Gastroesophageal sphincter (tissue), 4 donors: ENCODE measurements around the gene DIPK1A. TPM values are rescaled to one million over a fixed set of nuclear protein-coding genes. Genes with fewer than 3 reads are reported as not detected.
"Not testable (repeated sequence)": the region's sequence is repeated elsewhere in the genome, so short reads cannot be mapped to it uniquely, and the experiment has no call there.

Experiments used
- ATAC-seq: fragments of 150-250 bp; one replicate; pipeline ENCODE4 v1.9.1; 2016; ENCODE audit warnings: mild to moderate bottlenecking, moderate library complexity
- H3K27ac ChIP-seq, 4 donors: fragments of 200-600 bp; sonication (generic) in 3 of 4; 1 replicate in 3 of 4; 2 replicates in 1 of 4; pipeline ENCODE4 v1.5.1; 2016 to 2019
- H3K27me3 ChIP-seq: fragments of 200-600 bp; sonication (generic); one replicate; pipeline ENCODE4 v1.5.1; 2019
- H3K36me3 ChIP-seq, 2 donors: fragments of 200-600 bp; sonication (generic); one replicate each; pipeline ENCODE4 v1.5.1; 2019; ENCODE audit warnings: control low read depth in 1 of 2
- H3K4me1 ChIP-seq, 3 donors: fragments of 200-600 bp; sonication (generic); 1 replicate in 2 of 3; 2 replicates in 1 of 3; pipeline ENCODE4 v1.5.1; 2016 to 2019; ENCODE audit warnings: control low read depth in 2 of 3
- H3K4me3 ChIP-seq, 2 donors: fragments of 200-600 bp; sonication (generic); one replicate each; pipeline ENCODE4 v1.5.1; 2019; ENCODE audit warnings: mild to moderate bottlenecking in 1 of 2, moderate library complexity in 1 of 2
- H3K9me3 ChIP-seq, 3 donors: fragments of 200-600 bp; sonication (generic); one replicate each; pipeline ENCODE4 v1.5.1; 2017 to 2019; ENCODE audit warnings: control low read depth in 2 of 3
- EP300 ChIP-seq: sonication (generic); formaldehyde crosslinking; IDR thresholded peaks from one replicate; pipeline ENCODE4 v1.6.1; 2017; ENCODE audit warnings: antibody characterized with exemption, mild to moderate bottlenecking
- POLR2A ChIP-seq, 2 donors: fragments of 450-650 bp; IDR thresholded peaks; one replicate each; pipeline ENCODE4 v1.6.1; 2017; ENCODE audit warnings: antibody characterized with exemption in 2 of 2, mild to moderate bottlenecking in 2 of 2, moderate library complexity in 1 of 2
- POLR2AphosphoS5 ChIP-seq: sonication (generic); formaldehyde crosslinking; IDR thresholded peaks from one replicate; pipeline ENCODE4 v1.6.1; 2017; ENCODE audit warnings: antibody characterized with exemption
- WGBS, 2 donors: methylation state at CpG; one replicate each; pipeline ENCODE4 v1.1.5; 2018; ENCODE audit warnings: low coverage in 1 of 2; 5-methylcytosine and 5-hydroxymethylcytosine counted together
- total RNA-seq, 4 donors: library from RNA; depleted of rRNA; stranded (reverse); fragments of >200 nt; gene quantifications; one replicate each; pipeline ENCODE4 v1.1.0, GENCODE V29; 2016
- TF ChIP-seq, protein P1 (sequence below), 4 experiments: fragments of 200-600 bp in 2 of 4; fragments of 450-650 bp in 2 of 4; sonication (generic) in 1 of 4; IDR thresholded peaks; one replicate each; pipeline ENCODE4 v1.5.1; 2017 to 2019; ENCODE audit warnings: antibody characterized with exemption in 4 of 4, mild to moderate bottlenecking in 2 of 4, moderate library complexity in 2 of 4

DIPK1A gene
- total RNA-seq, 4 donors from 2014 or later: 10.2 to 39.2 (median 32.9) TPM

DNA sequence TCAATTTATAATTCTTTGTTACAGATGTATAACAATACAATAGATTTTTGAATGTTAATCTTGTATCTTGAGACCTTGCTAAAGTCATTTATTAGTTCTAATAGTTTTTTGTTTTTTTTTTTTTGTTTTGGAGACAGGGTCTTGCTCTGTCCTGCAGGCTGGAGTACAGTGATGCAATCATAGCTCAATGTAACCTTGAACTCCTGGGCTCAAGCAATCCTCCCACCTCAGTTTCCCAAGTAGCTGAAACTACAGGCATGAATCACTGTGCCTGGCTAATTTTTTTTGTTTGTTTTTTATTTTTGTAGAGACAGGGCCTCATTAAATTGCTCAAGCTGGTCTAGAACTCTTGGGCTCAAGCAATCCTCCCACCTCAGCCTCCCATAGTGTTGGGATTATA lies 26.2 kb upstream of the DIPK1A start:
- H3K27me3 ChIP-seq: no peaks in the 10 kb centered on the region
- H3K36me3 ChIP-seq: no peaks in the 10 kb centered on the region
- no peaks in the 10 kb centered on the region for H3K9me3 ChIP-seq
- no peak for TF ChIP-seq POLR2A (IDR thresholded peaks at IDR 0.05)
- no peaks in the 10 kb centered on the region for H3K4me1 ChIP-seq
- H3K4me3 ChIP-seq: no peak overlapping the region
- no peak overlapping the region for H3K27ac ChIP-seq
- no peak for ATAC-seq

DNA sequence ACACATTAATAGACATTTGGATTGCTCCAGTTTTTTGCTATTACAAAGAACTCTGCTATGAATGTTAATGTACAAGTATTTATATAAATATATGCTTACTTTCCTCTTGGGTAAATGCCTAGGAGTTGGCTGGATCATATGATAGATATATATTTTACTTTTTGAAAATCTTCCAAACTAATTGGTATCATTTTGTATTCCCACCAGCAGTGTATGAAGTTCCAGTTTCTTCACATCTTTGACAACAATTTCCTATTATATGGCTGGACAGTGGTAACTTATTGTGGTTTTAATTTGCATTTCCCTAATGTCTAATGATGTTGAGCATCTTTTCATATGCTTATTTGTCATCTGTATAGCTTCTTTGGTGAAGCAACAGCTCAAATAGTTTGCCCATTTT lies 23.8 kb upstream of the DIPK1A start:
- ATAC-seq: no peak
- H3K36me3 ChIP-seq: no peaks in the 10 kb centered on the region
- H3K4me3 ChIP-seq: no peak overlapping the region

DNA sequence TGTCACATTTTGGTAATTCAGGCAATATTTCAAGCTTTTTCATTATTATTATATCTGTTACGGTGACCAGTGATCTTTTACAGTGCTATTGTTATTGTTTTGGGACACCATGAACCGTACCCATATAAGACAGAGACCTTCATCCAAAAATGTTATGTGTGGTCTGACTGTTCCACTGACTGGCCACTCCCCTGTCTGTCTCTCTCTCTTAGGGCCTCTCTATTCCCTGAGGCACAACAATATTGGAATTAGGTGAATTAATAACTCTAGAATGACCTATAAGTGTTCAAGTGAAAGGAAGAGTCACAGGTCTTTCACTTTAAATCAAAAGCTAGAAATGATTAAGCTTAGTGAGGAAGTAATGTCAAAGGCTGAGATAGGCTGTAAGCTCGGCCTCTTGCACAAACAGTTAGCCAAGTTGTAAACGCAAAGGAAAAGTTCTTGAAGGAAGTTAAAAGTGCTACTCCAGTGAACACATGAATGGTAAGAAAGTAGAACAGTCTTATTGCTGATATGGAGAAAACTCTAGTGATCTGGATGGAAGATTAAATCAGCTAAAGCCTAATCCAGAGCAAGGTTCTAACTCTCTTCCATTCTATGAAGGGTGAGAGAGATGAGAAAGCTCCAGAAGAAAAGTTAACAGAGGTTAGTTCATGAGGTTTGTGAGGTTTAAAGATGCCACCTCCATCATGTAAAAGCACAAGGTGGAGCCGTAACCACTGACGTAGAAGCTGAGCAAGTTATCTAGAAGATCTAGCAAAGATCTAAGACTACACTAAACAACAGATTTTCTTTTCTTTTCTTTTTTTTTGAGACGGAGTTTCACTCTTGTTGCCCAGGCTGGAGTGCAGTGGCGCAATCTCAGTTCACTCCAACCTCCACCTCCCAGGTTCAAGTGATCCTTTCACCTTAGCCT lies 19.7 kb upstream of the DIPK1A start:
- Histone ChIP-seq H3K4me1 (no peaks in the 10 kb centered on the region), H3K27ac (no peak overlapping the region)
- 85% methylated on average over 8 of the region's 8 CpGs for WGBS, 2 donors

More for the DNA sequence above, 23.8 kb upstream of the DIPK1A start:
- Histone ChIP-seq H3K9me3 (no peaks in the 10 kb centered on the region), H3K4me1 (no peaks in the 10 kb centered on the region), H3K27me3 (no peaks in the 10 kb centered on the region), H3K27ac (no peak overlapping the region)
- TF ChIP-seq POLR2A (IDR thresholded peaks at IDR 0.05): no peak
- TF ChIP-seq EP300: no peak
- TF ChIP-seq, protein P1, sequence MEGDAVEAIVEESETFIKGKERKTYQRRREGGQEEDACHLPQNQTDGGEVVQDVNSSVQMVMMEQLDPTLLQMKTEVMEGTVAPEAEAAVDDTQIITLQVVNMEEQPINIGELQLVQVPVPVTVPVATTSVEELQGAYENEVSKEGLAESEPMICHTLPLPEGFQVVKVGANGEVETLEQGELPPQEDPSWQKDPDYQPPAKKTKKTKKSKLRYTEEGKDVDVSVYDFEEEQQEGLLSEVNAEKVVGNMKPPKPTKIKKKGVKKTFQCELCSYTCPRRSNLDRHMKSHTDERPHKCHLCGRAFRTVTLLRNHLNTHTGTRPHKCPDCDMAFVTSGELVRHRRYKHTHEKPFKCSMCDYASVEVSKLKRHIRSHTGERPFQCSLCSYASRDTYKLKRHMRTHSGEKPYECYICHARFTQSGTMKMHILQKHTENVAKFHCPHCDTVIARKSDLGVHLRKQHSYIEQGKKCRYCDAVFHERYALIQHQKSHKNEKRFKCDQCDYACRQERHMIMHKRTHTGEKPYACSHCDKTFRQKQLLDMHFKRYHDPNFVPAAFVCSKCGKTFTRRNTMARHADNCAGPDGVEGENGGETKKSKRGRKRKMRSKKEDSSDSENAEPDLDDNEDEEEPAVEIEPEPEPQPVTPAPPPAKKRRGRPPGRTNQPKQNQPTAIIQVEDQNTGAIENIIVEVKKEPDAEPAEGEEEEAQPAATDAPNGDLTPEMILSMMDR (IDR thresholded peaks at IDR 0.05): no peak
- no peak for TF ChIP-seq POLR2AphosphoS5

DNA sequence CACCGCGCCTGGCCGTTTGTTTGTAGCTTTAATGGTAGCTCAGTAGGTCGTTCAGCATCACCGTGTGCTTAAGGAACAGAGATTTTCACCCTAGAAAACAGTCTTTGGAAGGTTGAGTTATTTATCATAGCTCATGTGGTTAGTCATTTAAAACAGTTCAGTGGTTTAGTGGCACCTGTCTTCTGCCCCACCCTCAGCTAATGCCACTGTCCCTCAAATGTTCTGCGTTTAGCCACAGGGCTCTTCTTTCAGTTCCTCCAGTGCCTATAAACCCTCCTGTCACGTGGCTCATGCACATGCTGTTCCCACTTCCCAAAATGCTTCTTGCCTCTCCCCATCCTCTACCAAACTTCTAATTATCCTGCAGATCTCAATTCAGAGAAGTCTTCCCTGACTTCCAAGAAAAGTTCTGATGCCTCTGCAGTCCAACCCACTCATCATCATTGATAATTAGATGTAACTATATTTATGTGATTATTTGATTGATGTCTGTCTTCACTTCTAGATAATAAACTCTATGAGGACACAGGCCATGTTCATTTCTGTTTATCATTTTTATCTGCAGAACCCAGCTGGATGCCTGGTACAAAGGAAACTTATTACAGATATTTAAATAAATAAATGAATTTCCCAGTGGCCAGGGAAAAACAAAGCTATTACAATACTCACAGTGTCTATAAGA lies 14.4 kb upstream of the DIPK1A start:
- ATAC-seq: no peak

More for the DNA sequence above, 19.7 kb upstream of the DIPK1A start:
- no peak for ATAC-seq
- Histone ChIP-seq H3K9me3 (no peaks in the 10 kb centered on the region), H3K36me3 (no peaks in the 10 kb centered on the region), H3K4me3 (no peak overlapping the region), H3K27me3 (no peaks in the 10 kb centered on the region)
- TF ChIP-seq POLR2A (IDR thresholded peaks at IDR 0.05) (no peak), EP300 (no peak), POLR2AphosphoS5 (no peak)
- TF ChIP-seq, protein P1 (IDR thresholded peaks at IDR 0.05): no peak

DNA sequence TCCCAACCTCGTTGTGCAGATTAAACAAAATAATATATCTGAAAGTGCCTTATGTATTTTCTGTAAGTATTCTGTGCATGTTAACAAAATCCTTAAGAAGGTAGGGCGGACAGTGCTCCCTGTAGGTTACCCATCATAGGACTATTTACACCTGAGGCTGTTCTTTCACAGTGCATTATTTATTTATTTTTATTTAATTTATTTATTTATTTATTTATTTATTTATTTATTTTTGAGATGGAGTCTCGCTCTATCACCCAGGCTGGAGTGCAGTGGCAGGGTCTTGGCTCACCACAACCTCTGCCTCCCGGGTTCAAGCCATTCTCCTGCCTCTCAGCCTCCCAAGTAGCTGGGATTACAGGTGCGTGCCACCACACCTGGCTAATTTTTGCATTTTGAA lies 12.8 kb upstream of the DIPK1A start:
- not testable (repeated sequence) for H3K4me1 ChIP-seq, H3K36me3 ChIP-seq, H3K9me3 ChIP-seq, H3K27me3 ChIP-seq, ATAC-seq, H3K4me3 ChIP-seq, H3K27ac ChIP-seq
- 75 to 86% methylated on average over 2 to 5 of the region's 5 CpGs for WGBS, 2 donors

More for the DNA sequence above, 14.4 kb upstream of the DIPK1A start:
- TF ChIP-seq, protein P1 (IDR thresholded peaks at IDR 0.05): no peak
- TF ChIP-seq POLR2A (IDR thresholded peaks at IDR 0.05) (no peak), POLR2AphosphoS5 (no peak), EP300 (no peak)
- Histone ChIP-seq H3K27me3 (no peaks in the 10 kb centered on the region), H3K36me3 (no peaks in the 10 kb centered on the region), H3K4me1 (no peaks in the 10 kb centered on the region), H3K4me3 (no peak overlapping the region), H3K27ac (no peak overlapping the region), H3K9me3 (no peaks in the 10 kb centered on the region)
- 82 to 90% methylated on average over 4 to 6 of the region's 7 CpGs for WGBS, 2 donors
